K562 (cell line): Measurements from ENCODE around the gene MACROD2. TPM values are rescaled to one million over a fixed set of nuclear protein-coding genes. Genes with fewer than 3 reads are reported as not detected.

Experiments
- ATAC-seq: fragments of 200-7000 bp; cut with Tn5 transposase; 3 replicates; pipeline ENCODE4 v1.9.1; 2020; ENCODE audit warnings: moderate library complexity
- BruUV-seq: library from RNA; stranded (reverse); fragments of 400-500 nt; replicated peaks from 2 replicates; lab custom pipeline; 2021; lab: Mats Ljungman, UMichigan
- CTCF ChIA-PET: fragments of 300-600 bp; formaldehyde crosslinking; extraction: SDS; loops from one replicate; lab custom pipeline; 2021; ENCODE audit warnings: low intra/inter-chr PET ratio; lab: Yijun Ruan, JAX
- POLR2A ChIA-PET: fragments of 300-600, 350-650 bp; sonication (Branson Sonifier 250); formaldehyde crosslinking; extraction: SDS; loops from one replicate; lab custom pipeline; 2021; ENCODE audit warnings: antibody characterized with exemption, inconsistent platforms; lab: Yijun Ruan, JAX
- DNase-seq, 4 experiments: peaks; one replicate each; pipeline versions ENCODE4 v3.0.0 to v3.0.0-alpha.2; 2011 to 2018; ENCODE audit warnings: low spot score in 3 of 4, mixed read lengths in 3 of 4; ENCODE audit errors: extremely low read depth in 1 of 4
- FAIRE-seq: peaks from 2 replicates; lab custom pipeline; 2011; peaks lifted over from hg19 to GRCh38; lab: Jason Lieb, UNC
- H2AFZ ChIP-seq: 2 replicates; pipeline ENCODE4 v1.6.0; 2011; ENCODE audit warnings: low read depth, low read length, control low read depth, inconsistent platforms
- H3K27ac ChIP-seq: fragments of 200-600 bp; 3 replicates; pipeline ENCODE4 v1.8.0; 2011; ENCODE audit warnings: low read depth, mild to moderate bottlenecking, control low read depth, inconsistent platforms, low read length, moderate library complexity, mixed read lengths; ENCODE audit errors: extremely low read depth
- H3K27me3 ChIP-seq, 2 experiments: fragments of 300-600 bp in 1 of 2; 2 replicates in 1 of 2; 3 replicates in 1 of 2; pipeline versions ENCODE4 v1.6.0 to v1.8.0; 2011; ENCODE audit warnings: inconsistent platforms in 2 of 2, low read length in 2 of 2, mild to moderate bottlenecking in 1 of 2, mixed read lengths in 1 of 2, moderate library complexity in 1 of 2; ENCODE audit not compliant: control insufficient read depth in 2 of 2, insufficient read depth in 2 of 2
- H3K36me3 ChIP-seq: fragments of 300-600 bp; 3 replicates; pipeline ENCODE4 v1.8.0; 2011; ENCODE audit warnings: mild to moderate bottlenecking, low read length, inconsistent platforms; ENCODE audit not compliant: control insufficient read depth, insufficient read depth
- H3K4me1 ChIP-seq, 2 experiments: fragments of 200-600 bp in 1 of 2; replicated peaks in 1 of 2; 2 replicates in 1 of 2; 3 replicates in 1 of 2; pipeline versions ENCODE4 v1.5.1 to v1.8.0; 2011; ENCODE audit warnings: inconsistent platforms in 2 of 2, low read length in 2 of 2, mild to moderate bottlenecking in 1 of 2, mixed read lengths in 1 of 2, moderate library complexity in 1 of 2; ENCODE audit not compliant: control insufficient read depth in 2 of 2, insufficient read depth in 2 of 2
- H3K4me2 ChIP-seq: 2 replicates; pipeline ENCODE4 v1.6.1; 2011; ENCODE audit warnings: low read length, control low read depth, inconsistent platforms, mixed read lengths; ENCODE audit not compliant: insufficient read depth
- H3K4me3 ChIP-seq: fragments of 200-600 bp; sonication (generic), shearing (Covaris generic); 2 replicates; pipeline ENCODE4 v1.5.1; 2016; ENCODE audit warnings: control low read depth, inconsistent platforms
- H3K79me2 ChIP-seq: fragments of 200-600 bp; 3 replicates; pipeline ENCODE4 v1.8.0; 2011; ENCODE audit warnings: low read length, inconsistent platforms; ENCODE audit not compliant: control insufficient read depth, insufficient read depth
- H3K9ac ChIP-seq, 2 experiments: 2 replicates each; pipeline versions ENCODE4 v1.6.0 to v1.6.1; 2011; ENCODE audit warnings: low read depth in 2 of 2, low read length in 2 of 2, control low read depth in 1 of 2, inconsistent platforms in 1 of 2, mild to moderate bottlenecking in 1 of 2, mixed read lengths in 1 of 2; ENCODE audit not compliant: insufficient read depth in 1 of 2
- H3K9me1 ChIP-seq: one replicate; pipeline ENCODE4 v1.6.0; 2011; ENCODE audit warnings: inconsistent platforms, mild to moderate bottlenecking, low read length, moderate library complexity; ENCODE audit not compliant: control insufficient read depth, insufficient read depth
- H3K9me3 ChIP-seq: replicated peaks from 2 replicates; pipeline ENCODE4 v1.5.1; 2011; ENCODE audit warnings: low read depth, low read length, inconsistent platforms; ENCODE audit not compliant: control insufficient read depth, insufficient read depth
- H4K20me1 ChIP-seq: replicated peaks from 2 replicates; pipeline ENCODE4 v1.6.1; 2011; ENCODE audit warnings: low read length, inconsistent platforms, mixed read lengths; ENCODE audit not compliant: control insufficient read depth, insufficient read depth
- BDP1 ChIP-seq: IDR thresholded peaks from 3 replicates; pipeline ENCODE4 v1.6.1; 2011; ENCODE audit not compliant: insufficient read length, insufficient read depth
- ESRRB ChIP-seq: fragments of 250-450 bp; sonication (Bioruptor Pico); IDR thresholded peaks from 2 replicates; pipeline ENCODE4 v1.5.0; 2020; ENCODE audit warnings: mild to moderate bottlenecking, moderate library complexity, borderline replicate concordance
- ETV1 ChIP-seq: fragments of 450-650 bp; conservative IDR thresholded peaks from 2 replicates; pipeline ENCODE4 v1.6.1; 2016; ENCODE audit warnings: missing genetic modification characterization, control low read depth, low read depth, missing compliant biosample characterization
- RFX7 ChIP-seq: fragments of 250-450 bp; sonication (Bioruptor Pico); IDR thresholded peaks from 2 replicates; pipeline ENCODE4 v1.5.1; 2021; ENCODE audit warnings: mild to moderate bottlenecking
- WGBS: fragments of 100-300 bp; shearing (Covaris generic); methylation state at CpG from one replicate; pipeline ENCODE4 v1.1.6; 2016; ENCODE audit warnings: low coverage, mixed read lengths; ENCODE audit not compliant: insufficient coverage; ENCODE audit errors: missing lambda C conversion rate; 5-methylcytosine and 5-hydroxymethylcytosine counted together
- in situ Hi-C: fragments of 300-500 bp; cut with MboI; formaldehyde crosslinking; loops from 4 replicates; pipeline ENCODE4 v1.15.0; 2018; ENCODE audit warnings: inconsistent platforms, mixed read lengths
- intact Hi-C: fragments of 100-400 bp; cut with micrococcal nuclease; formaldehyde crosslinking; loops from 2 replicates; pipeline ENCODE4 v1.14.2; 2022
- polyA plus RNA-seq, 8 experiments: library from polyadenylated mRNA; depleted of rRNA in 4 of 8; stranded (reverse) in 5 of 8; unstranded in 3 of 8; fragments of >200 nt; fragmentation: Nextera tagmentation in 2 of 8; fragmentation: Illumina TruSeq in 1 of 8; extraction: Ambion mirVana in 2 of 8; extraction: Trizol in 1 of 8; gene quantifications; 2 replicates each; pipeline versions ENCODE4 v1.2.1 to v1.2.3, GENCODE V29; 2011 to 2014; ENCODE audit warnings: inconsistent platforms in 1 of 8, missing spikeins in 1 of 8
- total RNA-seq, 7 experiments: library from RNA; depleted of rRNA in 6 of 7; stranded (reverse); fragments of >200 nt in 6 of 7; fragmentation: Illumina TruSeq in 2 of 7; extraction: Trizol in 2 of 7; gene quantifications; 2 replicates each; pipeline versions ENCODE4 v1.2.1 to v1.2.3, GENCODE V29; 2011 to 2021; ENCODE audit warnings: low replicate concordance in 1 of 7
- TF ChIP-seq, protein P1 (sequence below), 3 experiments: IDR thresholded peaks in 2 of 3; conservative IDR thresholded peaks in 1 of 3; 2 replicates each; pipeline ENCODE4 v1.5.1; 2011 to 2012; ENCODE audit warnings: low read length in 3 of 3, mild to moderate bottlenecking in 3 of 3, control low read depth in 2 of 3, improper control_type of control experiment in 1 of 3, inconsistent platforms in 1 of 3, low read depth in 1 of 3, mixed read lengths in 1 of 3, moderate library complexity in 1 of 3; ENCODE audit not compliant: insufficient read depth in 2 of 3

Gene MACROD2
- total and polyA plus RNA-seq, 9 of the 15 experiments (the other 6 are each of a cell fraction or from before 2014, with no cell fraction given): not detected

DNA sequence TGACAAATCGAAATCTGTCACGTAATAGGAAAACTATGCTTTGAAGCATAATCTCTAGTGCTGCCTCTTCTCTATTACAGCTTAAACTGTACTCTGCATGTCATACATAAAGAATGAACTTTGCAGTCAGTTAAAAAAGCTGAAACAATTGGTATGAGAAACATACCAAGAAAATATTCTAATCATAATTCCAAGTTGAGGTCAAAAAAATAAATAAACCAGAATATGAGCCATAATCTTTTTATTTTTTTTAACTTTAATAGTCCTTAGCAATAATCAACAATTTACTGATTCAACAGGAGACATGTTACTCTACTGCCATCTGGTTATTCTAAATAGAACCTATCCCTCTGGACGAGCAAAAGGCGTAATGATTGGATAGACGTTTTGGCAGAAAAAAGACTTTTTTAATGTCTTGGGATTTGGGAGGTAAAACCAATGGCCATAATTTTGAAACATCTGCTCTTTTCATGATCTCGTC is 566.5 kb downstream of the MACROD2 start:
- CTCF ChIA-PET: no interaction called here
- POLR2A ChIA-PET: no interaction called here
- Histone ChIP-seq H3K4me1 (no peaks in the 10 kb centered on the region), H4K20me1 (no peaks in the 10 kb centered on the region), H2AFZ (no peak overlapping the region), H3K9me3 (no peaks in the 10 kb centered on the region), H3K9me1 (no peaks in the 10 kb centered on the region), H3K9ac (no peak overlapping the region), H3K4me3 (no peak overlapping the region), H3K36me3 (no peaks in the 10 kb centered on the region), H3K79me2 (no peaks in the 10 kb centered on the region)
- no peak for FAIRE-seq
- no peak for DNase-seq
- WGBS: 0% methylated on average over 6 of the region's 6 CpGs
- intact Hi-C loops (no loop called here), in situ Hi-C loops (no loop called here)
- no peak for ATAC-seq
- no TSS peak for BruUV-seq
- TF ChIP-seq, protein P1, sequence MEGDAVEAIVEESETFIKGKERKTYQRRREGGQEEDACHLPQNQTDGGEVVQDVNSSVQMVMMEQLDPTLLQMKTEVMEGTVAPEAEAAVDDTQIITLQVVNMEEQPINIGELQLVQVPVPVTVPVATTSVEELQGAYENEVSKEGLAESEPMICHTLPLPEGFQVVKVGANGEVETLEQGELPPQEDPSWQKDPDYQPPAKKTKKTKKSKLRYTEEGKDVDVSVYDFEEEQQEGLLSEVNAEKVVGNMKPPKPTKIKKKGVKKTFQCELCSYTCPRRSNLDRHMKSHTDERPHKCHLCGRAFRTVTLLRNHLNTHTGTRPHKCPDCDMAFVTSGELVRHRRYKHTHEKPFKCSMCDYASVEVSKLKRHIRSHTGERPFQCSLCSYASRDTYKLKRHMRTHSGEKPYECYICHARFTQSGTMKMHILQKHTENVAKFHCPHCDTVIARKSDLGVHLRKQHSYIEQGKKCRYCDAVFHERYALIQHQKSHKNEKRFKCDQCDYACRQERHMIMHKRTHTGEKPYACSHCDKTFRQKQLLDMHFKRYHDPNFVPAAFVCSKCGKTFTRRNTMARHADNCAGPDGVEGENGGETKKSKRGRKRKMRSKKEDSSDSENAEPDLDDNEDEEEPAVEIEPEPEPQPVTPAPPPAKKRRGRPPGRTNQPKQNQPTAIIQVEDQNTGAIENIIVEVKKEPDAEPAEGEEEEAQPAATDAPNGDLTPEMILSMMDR (IDR thresholded peaks at IDR 0.05 in 2 of 3, conservative IDR thresholded peaks at IDR 0.05 in 1 of 3; ENCODE audit: insufficient read depth in 2 of 3, low read depth in 1 of 3, low read length in 3 of 3): no peak
- no peak for TF ChIP-seq RFX7 (CRISPR knock-in tag)
- TF ChIP-seq ETV1 (tag): no peak
- no peak for TF ChIP-seq ESRRB
- no peak for TF ChIP-seq BDP1
- TF ChIP-seq, all 486 proteins: peak for 0
- H3K4me2 ChIP-seq: no peak overlapping the region
- no peak overlapping the region for H3K27ac ChIP-seq
- no peaks in the 10 kb centered on the region for H3K27me3 ChIP-seq
